Fibroblast of mammary gland (primary cell): ENCODE measurements around the gene RPL37A.

Experiments used
- DNase-seq: peaks from one replicate; pipeline ENCODE4 v3.0.0-alpha.2; 2010; ENCODE audit warnings: low read depth
- H3K4me3 ChIP-seq: 2 replicates; pipeline ENCODE4 v1.5.1; 2011; ENCODE audit warnings: low read depth, mild to moderate bottlenecking, low read length, moderate library complexity; ENCODE audit not compliant: control insufficient read depth
- TF ChIP-seq, protein P1 (sequence below): conservative IDR thresholded peaks from 2 replicates; pipeline ENCODE4 v1.5.1; 2011; ENCODE audit warnings: low read depth, low read length, inconsistent platforms; ENCODE audit not compliant: control insufficient read depth, insufficient read depth

The RPL37A gene

GRCh38 chr2:216486271-216486670 is 12.4 kb upstream of the RPL37A start:
- DNase-seq: no peak
- H3K4me3 ChIP-seq: no peak overlapping the region
- TF ChIP-seq, protein P1, sequence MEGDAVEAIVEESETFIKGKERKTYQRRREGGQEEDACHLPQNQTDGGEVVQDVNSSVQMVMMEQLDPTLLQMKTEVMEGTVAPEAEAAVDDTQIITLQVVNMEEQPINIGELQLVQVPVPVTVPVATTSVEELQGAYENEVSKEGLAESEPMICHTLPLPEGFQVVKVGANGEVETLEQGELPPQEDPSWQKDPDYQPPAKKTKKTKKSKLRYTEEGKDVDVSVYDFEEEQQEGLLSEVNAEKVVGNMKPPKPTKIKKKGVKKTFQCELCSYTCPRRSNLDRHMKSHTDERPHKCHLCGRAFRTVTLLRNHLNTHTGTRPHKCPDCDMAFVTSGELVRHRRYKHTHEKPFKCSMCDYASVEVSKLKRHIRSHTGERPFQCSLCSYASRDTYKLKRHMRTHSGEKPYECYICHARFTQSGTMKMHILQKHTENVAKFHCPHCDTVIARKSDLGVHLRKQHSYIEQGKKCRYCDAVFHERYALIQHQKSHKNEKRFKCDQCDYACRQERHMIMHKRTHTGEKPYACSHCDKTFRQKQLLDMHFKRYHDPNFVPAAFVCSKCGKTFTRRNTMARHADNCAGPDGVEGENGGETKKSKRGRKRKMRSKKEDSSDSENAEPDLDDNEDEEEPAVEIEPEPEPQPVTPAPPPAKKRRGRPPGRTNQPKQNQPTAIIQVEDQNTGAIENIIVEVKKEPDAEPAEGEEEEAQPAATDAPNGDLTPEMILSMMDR: no peak

DNA sequence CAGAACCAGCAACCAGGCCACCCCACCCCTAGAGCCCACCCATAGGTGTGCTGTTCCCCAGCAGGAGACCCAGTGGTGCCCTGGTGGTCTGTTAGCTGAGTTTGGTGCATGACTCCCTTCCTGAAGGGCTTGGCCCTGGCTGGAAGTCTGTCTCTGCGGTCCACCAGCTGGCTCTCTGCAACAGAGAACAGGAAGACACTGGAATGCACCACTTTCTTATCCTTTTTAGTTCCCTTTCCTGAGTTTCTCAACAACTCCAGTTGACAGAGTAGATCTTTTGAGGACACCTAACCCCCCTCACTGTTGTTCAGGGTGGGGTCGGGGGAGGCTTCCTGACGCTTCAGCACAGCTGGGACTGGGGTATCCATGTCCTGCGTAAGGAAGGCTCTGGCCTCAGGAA is 11.9 kb upstream of the RPL37A start:
- H3K4me3 ChIP-seq: no peak overlapping the region
- TF ChIP-seq, protein P1: no peak
- no peak for DNase-seq

- H3K4me3 ChIP-seq: no peak overlapping the region
- peak; percentile 81 for DNase-seq
- TF ChIP-seq, protein P1: no peak
These were observed 8.6 kb upstream of the RPL37A start for GRCh38 chr2:216490061-216490460.

DNA sequence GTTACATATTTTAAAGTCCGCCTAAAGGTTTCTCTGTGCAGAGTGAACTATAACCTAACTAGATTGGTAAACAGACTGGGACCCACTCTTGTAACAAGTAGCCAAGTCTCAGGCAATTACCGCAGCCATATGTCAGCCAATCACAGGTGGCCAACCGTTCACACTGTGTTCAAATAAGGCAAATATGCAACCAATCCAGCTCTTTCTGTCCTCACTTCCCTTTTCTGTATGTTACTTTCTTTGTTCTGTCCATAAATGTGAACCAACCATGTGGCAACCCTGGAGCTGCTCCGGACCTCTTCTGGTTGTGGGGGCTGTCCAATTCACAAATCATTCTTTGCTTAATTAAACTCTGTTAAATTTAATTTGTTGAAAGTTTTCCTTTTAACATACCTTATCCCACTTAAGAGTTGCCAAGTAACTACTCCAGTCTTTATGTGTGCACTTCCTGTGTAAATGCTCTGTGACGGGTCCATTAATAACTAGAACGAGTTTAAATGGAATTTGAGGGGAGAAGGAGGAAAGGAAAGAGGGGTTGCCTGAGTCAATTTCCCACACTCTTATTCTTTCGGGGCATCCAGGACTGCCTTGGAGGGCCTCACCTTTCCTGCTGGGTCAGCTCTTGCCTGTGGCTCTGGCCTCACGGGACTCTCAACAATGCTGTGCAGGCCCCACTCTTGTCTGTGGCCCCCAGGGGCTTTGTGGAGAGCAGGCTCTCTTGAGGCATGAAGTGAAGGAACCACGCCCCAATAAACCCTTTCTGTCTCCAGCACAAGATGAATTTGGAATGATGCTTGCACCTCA is 6.6 kb upstream of the RPL37A start:
- DNase-seq: no peak
- TF ChIP-seq, protein P1: no peak
- H3K4me3 ChIP-seq: no peak overlapping the region

GRCh38 chr2:216492597-216493333 is 5.9 kb upstream of the RPL37A start:
- DNase-seq: peak; percentile 87
- TF ChIP-seq, protein P1: no peak
- H3K4me3 ChIP-seq: no peak overlapping the region

DNA sequence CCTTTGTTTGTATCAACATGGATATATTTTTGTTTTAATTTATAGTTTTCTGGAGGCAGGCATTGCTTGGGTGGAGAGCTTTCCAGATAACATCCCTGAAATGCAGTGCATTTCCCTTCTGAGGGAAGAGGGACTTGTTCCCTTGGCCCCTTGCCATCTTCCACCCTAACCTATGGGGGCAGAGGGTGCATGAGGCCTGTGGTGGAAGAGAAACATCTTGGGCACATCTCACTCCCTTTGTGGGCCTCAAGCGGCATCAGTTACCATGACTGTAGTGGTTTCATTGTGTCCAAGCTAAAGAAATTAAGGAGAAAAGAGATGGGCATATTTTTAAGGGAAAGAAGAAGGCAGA is 5.3 kb upstream of the RPL37A start:
- DNase-seq: no peak
- TF ChIP-seq, protein P1: no peak
- no peak overlapping the region for H3K4me3 ChIP-seq

GRCh38 chr2:216495656-216496055 is 3.0 kb upstream of the RPL37A start:
- peak; percentile 54 for DNase-seq
- no peak overlapping the region for H3K4me3 ChIP-seq
- TF ChIP-seq, protein P1: no peak
